IPS DF 4.7 (cell line): Measurements from ENCODE around the gene OR4C15.

Experiments used
- DNase-seq: peaks from one replicate; pipeline ENCODE4 v3.0.0-alpha.2; 2013; ENCODE audit warnings: low spot score; ENCODE audit errors: extremely low read depth

OR4C15 gene

GRCh38 chr11:55554169-55554568, at the start of gene OR4C15:
OR4C15 (plus strand) TSS chr11:55554469; CDS start chr11:55554469, 0 bp downstream.
- no peak for DNase-seq

DNA sequence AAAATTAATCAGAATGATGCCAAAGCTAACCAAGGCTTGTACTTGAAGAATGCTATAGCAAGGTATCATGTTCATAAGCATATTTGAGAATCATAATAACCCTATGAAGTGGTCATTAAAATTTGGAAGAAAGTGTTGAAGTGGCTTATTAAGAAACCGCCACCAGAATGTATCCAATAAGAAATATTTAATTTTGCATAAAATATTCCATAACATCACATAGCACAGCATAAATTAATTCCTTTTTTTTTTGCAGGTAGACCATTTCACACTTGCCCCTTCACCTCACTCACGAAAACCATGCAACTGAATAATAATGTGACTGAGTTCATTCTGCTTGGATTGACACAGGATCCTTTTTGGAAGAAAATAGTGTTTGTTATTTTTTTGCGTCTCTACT, 17.6 kb downstream of the OR4C15 start, which contains the start of gene OR4C16:
Gene OR4C16 (plus strand): TSS at position 301 of the 400 bp plus-strand sequence. CDS start 0 bp downstream, at position 301.
- no peak for DNase-seq

- DNase-seq = no peak
These were observed 18.3 kb downstream of the OR4C15 start for GRCh38 chr11:55572548-55572947.
